Panc1 (cell line): Measurements from ENCODE around the gene DCANP1. TPM values are rescaled to one million over a fixed set of nuclear protein-coding genes. Genes with fewer than 3 reads are reported as not detected.

Experiments
- ATAC-seq: fragments of 200-7000 bp; cut with Tn5 transposase; 2 replicates; pipeline ENCODE4 v1.9.1; 2020; ENCODE audit warnings: mild to moderate bottlenecking, moderate library complexity
- BruUV-seq: library from RNA; stranded (reverse); fragments of 400-500 nt; replicated peaks from 2 replicates; lab custom pipeline; 2021; lab: Mats Ljungman, UMichigan
- CTCF ChIA-PET: fragments of 300-600 bp; sonication (Branson Sonifier 250); formaldehyde crosslinking; loops from one replicate; lab custom pipeline; 2022; ENCODE audit warnings: antibody characterized with exemption; lab: Charles Lee
- POLR2A ChIA-PET: fragments of 300-600 bp; sonication (Branson Sonifier 250); formaldehyde crosslinking; loops from one replicate; lab custom pipeline; 2022; ENCODE audit warnings: antibody characterized with exemption; lab: Charles Lee
- DNase-seq: peaks from one replicate; pipeline ENCODE4 v3.0.0-alpha.2; 2010; ENCODE audit warnings: low read depth, low spot score
- H3K27ac ChIP-seq: 2 replicates; pipeline ENCODE4 v1.5.1; 2011; ENCODE audit warnings: mild to moderate bottlenecking, low read length, inconsistent platforms
- H3K27me3 ChIP-seq: fragments of 200-500 bp; sonication (Bioruptor generic); 2 replicates; pipeline ENCODE4 v1.6.0; 2014; ENCODE audit warnings: low read length, inconsistent platforms; ENCODE audit not compliant: control insufficient read depth, insufficient read depth
- H3K36me3 ChIP-seq: fragments of 200-500 bp; sonication (Bioruptor generic); 2 replicates; pipeline ENCODE4 v1.5.1; 2014; ENCODE audit warnings: inconsistent platforms, mild to moderate bottlenecking, low read length, moderate library complexity; ENCODE audit not compliant: control insufficient read depth, insufficient read depth
- H3K4me1 ChIP-seq: 2 replicates; pipeline ENCODE4 v1.5.1; 2011; ENCODE audit warnings: inconsistent platforms, mild to moderate bottlenecking, low read length, moderate library complexity; ENCODE audit not compliant: control insufficient read depth, insufficient read depth
- H3K4me3 ChIP-seq, 2 experiments: 2 replicates each; pipeline ENCODE4 v1.5.1; 2011 to 2012; ENCODE audit warnings: low read depth in 2 of 2, low read length in 2 of 2, mild to moderate bottlenecking in 2 of 2, inconsistent platforms in 1 of 2, moderate library complexity in 1 of 2
- H3K9me3 ChIP-seq: fragments of 200-500 bp; sonication (Bioruptor generic); 2 replicates; pipeline ENCODE4 v1.5.1; 2014; ENCODE audit warnings: low read depth, mild to moderate bottlenecking, inconsistent platforms, low read length, moderate library complexity; ENCODE audit not compliant: control insufficient read depth, insufficient read depth
- POLR2AphosphoS5 ChIP-seq: IDR thresholded peaks from 2 replicates; pipeline ENCODE4 v1.6.1; 2012; ENCODE audit warnings: mild to moderate bottlenecking, low read depth, low read length, moderate library complexity
- SIN3A ChIP-seq: IDR thresholded peaks from 2 replicates; pipeline ENCODE4 v1.6.1; 2012; ENCODE audit warnings: low read depth, mild to moderate bottlenecking, low read length, moderate library complexity, borderline replicate concordance; ENCODE audit not compliant: insufficient read depth
- TCF7L2 ChIP-seq: IDR thresholded peaks from 2 replicates; pipeline ENCODE4 v1.6.1; 2011; ENCODE audit warnings: mild to moderate bottlenecking, low read depth, low read length, inconsistent platforms
- in situ Hi-C: cut with HindIII; loops from 2 replicates; pipeline ENCODE4 v1.10.0; 2016; ENCODE audit warnings: low sequenced_read_pairs, low pct_unique_long_range_greater_than_20kb
- intact Hi-C: fragments of 100-400 bp; cut with micrococcal nuclease; formaldehyde crosslinking; loops from one replicate; pipeline ENCODE4 v1.10.0; 2022; ENCODE audit not compliant: unreplicated experiment
- total RNA-seq: library from RNA; stranded (reverse); gene quantifications from one replicate; pipeline ENCODE4 v1.2.1, GENCODE V29; 2021; ENCODE audit not compliant: unreplicated experiment
- TF ChIP-seq, protein P1 (sequence below), 2 experiments: IDR thresholded peaks; 2 replicates each; pipeline ENCODE4 v1.6.1; 2011 to 2012; ENCODE audit warnings: low read depth in 2 of 2, control low read depth in 1 of 2, low read length in 1 of 2, mild to moderate bottlenecking in 1 of 2, moderate library complexity in 1 of 2; ENCODE audit not compliant: insufficient read depth in 1 of 2
- TF ChIP-seq, protein P2 (sequence below): fragments of 450-650 bp; IDR thresholded peaks from 2 replicates; pipeline ENCODE4 v1.5.1; 2017; ENCODE audit warnings: mild to moderate bottlenecking

Gene DCANP1
- total RNA-seq, 1 experiment from 2014 or later = not detected

DNA sequence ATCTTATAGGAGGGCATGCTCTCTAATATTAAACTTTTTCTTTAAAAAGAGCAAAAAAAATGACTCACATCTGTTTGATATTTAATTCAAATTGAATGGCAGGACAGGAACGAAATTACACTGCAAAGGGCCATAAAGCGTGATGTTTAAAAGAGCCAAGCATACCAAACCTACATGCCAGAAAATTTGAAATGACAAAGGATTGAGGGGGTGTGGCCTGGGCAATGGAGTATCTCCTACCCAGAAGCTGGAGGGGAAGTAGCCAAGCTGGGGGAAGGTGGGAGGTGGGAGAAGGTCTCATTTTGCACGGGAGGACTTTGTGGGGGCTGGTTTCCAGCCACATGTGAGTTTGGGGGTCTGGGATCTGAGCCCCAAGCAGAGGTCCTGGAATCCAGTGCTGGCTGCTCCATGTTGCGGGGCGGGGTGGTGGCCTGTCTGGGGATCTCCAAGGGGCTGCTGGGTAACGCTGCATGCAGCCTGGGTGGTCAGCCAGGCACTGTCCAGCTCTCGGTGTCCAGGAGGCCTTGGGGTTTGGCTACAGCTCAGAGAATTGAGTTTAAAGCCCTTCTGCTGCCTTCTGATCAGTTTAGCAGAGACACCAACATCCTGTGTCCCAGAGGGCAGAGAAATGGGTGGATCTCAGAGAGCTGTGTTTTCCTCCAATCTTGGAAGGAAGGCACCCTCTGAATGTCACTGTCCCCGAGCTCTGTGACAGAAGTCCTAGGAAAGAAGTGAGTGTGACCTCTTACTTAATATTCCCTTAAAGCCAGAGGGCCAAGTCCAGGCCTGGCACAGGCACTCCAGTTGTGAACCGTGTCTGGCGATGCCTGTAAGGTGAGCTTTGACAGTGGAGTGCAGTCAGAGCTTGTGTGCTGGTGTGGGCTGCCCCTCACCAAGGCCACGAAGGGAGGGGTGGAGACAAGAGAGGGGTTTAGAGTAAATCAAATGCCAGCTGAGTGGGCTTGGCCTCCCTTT, 7.6 kb downstream of the DCANP1 start:
- ChIA-PET POLR2A (no interaction called here), CTCF (interaction anchor here (0.6 to 1.0 kb wide), 3 partner anchors 17 to 586 kb away, joined by 3 to 5 read pairs (median 3); no protein-coding TSS in a partner anchor)
- ATAC-seq = no peak
- peaks cover 5% of the 10 kb centered on the region; the same call in 1 of the 2 replicates for H3K4me1 ChIP-seq
- no peaks in the 10 kb centered on the region for H3K9me3 ChIP-seq
- H3K27ac ChIP-seq = no peak overlapping the region
- intact Hi-C loops = no loop called here
- TF ChIP-seq TCF7L2 (no peak), SIN3A (no peak), POLR2AphosphoS5 (no peak)
- TF ChIP-seq, protein P1, sequence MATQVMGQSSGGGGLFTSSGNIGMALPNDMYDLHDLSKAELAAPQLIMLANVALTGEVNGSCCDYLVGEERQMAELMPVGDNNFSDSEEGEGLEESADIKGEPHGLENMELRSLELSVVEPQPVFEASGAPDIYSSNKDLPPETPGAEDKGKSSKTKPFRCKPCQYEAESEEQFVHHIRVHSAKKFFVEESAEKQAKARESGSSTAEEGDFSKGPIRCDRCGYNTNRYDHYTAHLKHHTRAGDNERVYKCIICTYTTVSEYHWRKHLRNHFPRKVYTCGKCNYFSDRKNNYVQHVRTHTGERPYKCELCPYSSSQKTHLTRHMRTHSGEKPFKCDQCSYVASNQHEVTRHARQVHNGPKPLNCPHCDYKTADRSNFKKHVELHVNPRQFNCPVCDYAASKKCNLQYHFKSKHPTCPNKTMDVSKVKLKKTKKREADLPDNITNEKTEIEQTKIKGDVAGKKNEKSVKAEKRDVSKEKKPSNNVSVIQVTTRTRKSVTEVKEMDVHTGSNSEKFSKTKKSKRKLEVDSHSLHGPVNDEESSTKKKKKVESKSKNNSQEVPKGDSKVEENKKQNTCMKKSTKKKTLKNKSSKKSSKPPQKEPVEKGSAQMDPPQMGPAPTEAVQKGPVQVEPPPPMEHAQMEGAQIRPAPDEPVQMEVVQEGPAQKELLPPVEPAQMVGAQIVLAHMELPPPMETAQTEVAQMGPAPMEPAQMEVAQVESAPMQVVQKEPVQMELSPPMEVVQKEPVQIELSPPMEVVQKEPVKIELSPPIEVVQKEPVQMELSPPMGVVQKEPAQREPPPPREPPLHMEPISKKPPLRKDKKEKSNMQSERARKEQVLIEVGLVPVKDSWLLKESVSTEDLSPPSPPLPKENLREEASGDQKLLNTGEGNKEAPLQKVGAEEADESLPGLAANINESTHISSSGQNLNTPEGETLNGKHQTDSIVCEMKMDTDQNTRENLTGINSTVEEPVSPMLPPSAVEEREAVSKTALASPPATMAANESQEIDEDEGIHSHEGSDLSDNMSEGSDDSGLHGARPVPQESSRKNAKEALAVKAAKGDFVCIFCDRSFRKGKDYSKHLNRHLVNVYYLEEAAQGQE (IDR thresholded peaks at IDR 0.05; ENCODE audit: insufficient read depth in 1 of 2, low read depth in 2 of 2, low read length in 1 of 2) = no peak
- TF ChIP-seq, protein P2, sequence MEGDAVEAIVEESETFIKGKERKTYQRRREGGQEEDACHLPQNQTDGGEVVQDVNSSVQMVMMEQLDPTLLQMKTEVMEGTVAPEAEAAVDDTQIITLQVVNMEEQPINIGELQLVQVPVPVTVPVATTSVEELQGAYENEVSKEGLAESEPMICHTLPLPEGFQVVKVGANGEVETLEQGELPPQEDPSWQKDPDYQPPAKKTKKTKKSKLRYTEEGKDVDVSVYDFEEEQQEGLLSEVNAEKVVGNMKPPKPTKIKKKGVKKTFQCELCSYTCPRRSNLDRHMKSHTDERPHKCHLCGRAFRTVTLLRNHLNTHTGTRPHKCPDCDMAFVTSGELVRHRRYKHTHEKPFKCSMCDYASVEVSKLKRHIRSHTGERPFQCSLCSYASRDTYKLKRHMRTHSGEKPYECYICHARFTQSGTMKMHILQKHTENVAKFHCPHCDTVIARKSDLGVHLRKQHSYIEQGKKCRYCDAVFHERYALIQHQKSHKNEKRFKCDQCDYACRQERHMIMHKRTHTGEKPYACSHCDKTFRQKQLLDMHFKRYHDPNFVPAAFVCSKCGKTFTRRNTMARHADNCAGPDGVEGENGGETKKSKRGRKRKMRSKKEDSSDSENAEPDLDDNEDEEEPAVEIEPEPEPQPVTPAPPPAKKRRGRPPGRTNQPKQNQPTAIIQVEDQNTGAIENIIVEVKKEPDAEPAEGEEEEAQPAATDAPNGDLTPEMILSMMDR = no peak
- DNase-seq = no peak
- H3K27me3 ChIP-seq = no peaks in the 10 kb centered on the region
- in situ Hi-C loops = no loop called here
- BruUV-seq = no TSS peak
- H3K36me3 ChIP-seq = no peaks in the 10 kb centered on the region
- no peak overlapping the region for H3K4me3 ChIP-seq

DNA sequence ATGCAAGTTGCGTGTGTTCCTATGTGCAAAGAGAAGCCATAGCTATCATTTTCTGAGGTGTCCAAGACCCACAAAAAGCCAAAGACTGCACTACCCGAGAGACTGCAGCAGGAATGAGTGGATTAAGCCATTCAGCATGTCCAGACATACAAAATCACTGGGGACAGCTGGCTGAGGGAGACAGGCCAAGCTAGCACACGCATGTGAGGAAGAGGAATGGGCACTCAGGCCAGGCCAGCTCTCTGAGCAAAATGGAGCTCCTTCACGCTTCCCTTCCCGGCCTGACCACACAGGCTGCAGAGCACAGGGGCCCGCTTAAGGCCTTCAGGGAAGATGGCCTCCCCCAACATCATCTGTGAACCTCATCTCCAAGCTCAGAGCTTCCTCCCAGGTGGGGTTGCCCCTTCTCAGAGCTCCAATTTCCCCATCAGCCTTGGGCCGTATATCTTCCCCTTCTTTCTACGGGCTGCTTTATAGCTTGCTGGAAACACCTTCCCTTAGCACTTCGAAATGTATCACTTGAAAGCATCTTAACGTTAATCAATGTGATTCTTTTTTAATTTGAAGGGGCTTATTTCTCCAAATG, 8.4 kb downstream of the DCANP1 start:
- DNase-seq (no peak), ATAC-seq (no peak)
- intact Hi-C loops (no loop called here), in situ Hi-C loops (no loop called here)
- Histone ChIP-seq H3K27me3 (no peaks in the 10 kb centered on the region), H3K27ac (no peak overlapping the region), H3K9me3 (no peaks in the 10 kb centered on the region), H3K36me3 (no peaks in the 10 kb centered on the region), H3K4me3 (no peak overlapping the region), H3K4me1 (peaks cover 5% of the 10 kb centered on the region; the same call in 1 of the 2 replicates)
- TF ChIP-seq, protein P1 (IDR thresholded peaks at IDR 0.05; ENCODE audit: insufficient read depth in 1 of 2, low read depth in 2 of 2, low read length in 1 of 2) = no peak
- TF ChIP-seq TCF7L2 (no peak), POLR2AphosphoS5 (no peak), SIN3A (no peak)
- TF ChIP-seq, protein P2 = no peak
- CTCF ChIA-PET = interaction anchor here (0.6 to 1.0 kb wide), 3 partner anchors 18 to 585 kb away, joined by 3 to 5 read pairs (median 3); no protein-coding TSS in a partner anchor
- POLR2A ChIA-PET = no interaction called here
- no TSS peak for BruUV-seq
